Activated T-cell treated with anti-CD3 and anti-CD28 coated beads, Interleukin-2, amount 50 U/mL, for 72 hours (primary cell): ENCODE results near the gene CCS. TPM values are rescaled to one million over a fixed set of nuclear protein-coding genes. Genes with fewer than 3 reads are reported as not detected.
"Not testable (repeated sequence)": the region's sequence is repeated elsewhere in the genome, so short reads cannot be mapped to it uniquely, and the experiment has no call there.

Experiments
- ATAC-seq, 2 donors: fragments of 150-1000 bp; cut with Tn5 transposase; replicated peaks in 1 of 2; 2 replicates each; pipeline ENCODE4 v1.10.0; 2021; ENCODE audit warnings: moderate library complexity in 2 of 2, mild to moderate bottlenecking in 1 of 2
- DNase-seq, 2 donors: peaks; one replicate each; pipeline ENCODE4 v3.0.0; 2021 to 2022; ENCODE audit warnings: mixed read lengths in 1 of 2
- H3K27ac Mint-ChIP-seq: one replicate; pipeline ENCODE4 v1.8.0; 2022; ENCODE audit warnings: mild to moderate bottlenecking, moderate library complexity, mixed read lengths
- H3K27me3 Mint-ChIP-seq: one replicate; pipeline ENCODE4 v1.8.0; 2022; ENCODE audit warnings: low read depth, mixed read lengths
- H3K36me3 Mint-ChIP-seq, 2 donors: one replicate each; pipeline ENCODE4 v1.8.0; 2022; ENCODE audit warnings: mixed read lengths in 2 of 2, mild to moderate bottlenecking in 1 of 2; ENCODE audit not compliant: insufficient read depth in 2 of 2
- H3K4me1 Mint-ChIP-seq: one replicate; pipeline ENCODE4 v1.8.0; 2022; ENCODE audit warnings: low read depth, mixed read lengths
- H3K4me3 Mint-ChIP-seq, 2 donors: one replicate each; pipeline ENCODE4 v1.8.0; 2022; ENCODE audit warnings: mild to moderate bottlenecking in 2 of 2, mixed read lengths in 2 of 2, moderate library complexity in 2 of 2
- H3K9me3 Mint-ChIP-seq, 2 donors: one replicate each; pipeline ENCODE4 v1.8.0; 2022; ENCODE audit warnings: mixed read lengths in 2 of 2
- total RNA-seq, 2 donors: library from RNA; stranded (reverse); gene quantifications; one replicate each; pipeline ENCODE4 v1.2.3, GENCODE V29; 2022

Gene CCS
- total RNA-seq: 10 to 100 TPM; 35.1 to 38.5 TPM

GRCh38 chr11:66592457-66593302 lies at the start of gene CCS, which contains the start of gene CCDC87:
Gene CCS (plus strand): TSS chr11:66593185. CDS start chr11:66593262, 77 bp downstream.
Gene CCDC87 (minus strand): TSS chr11:66593063. CDS start chr11:66593015, 48 bp downstream.
- peaks cover 42% of the 10 kb centered on the region for H3K4me1 Mint-ChIP-seq
- ATAC-seq (peak; percentile 98 to 99), DNase-seq (peak; percentile 98)
- H3K27ac Mint-ChIP-seq: peak within 1 kb of the TSS; percentile 98
- H3K36me3 Mint-ChIP-seq: peaks cover 0 to 3% of the 10 kb centered on the region in 2 donors
- no peaks in the 10 kb centered on the region for H3K27me3 Mint-ChIP-seq
- no peaks in the 10 kb centered on the region for H3K9me3 Mint-ChIP-seq
- H3K4me3 Mint-ChIP-seq: peak within 1 kb of the TSS; percentile 100

GRCh38 chr11:66543263-66544107 lies 49.5 kb upstream of the CCS start:
- Mint-ChIP-seq H3K4me1 (peaks cover 36% of the 10 kb centered on the region), H3K36me3 (peaks cover 5 to 10% of the 10 kb centered on the region in 2 donors), H3K4me3 (peak overlapping the region; percentile 58 to 74), H3K9me3 (no peaks in the 10 kb centered on the region), H3K27ac (peak overlapping the region; percentile 90), H3K27me3 (peaks cover 3% of the 10 kb centered on the region)
- ATAC-seq (peak; percentile 62 to 63), DNase-seq (peak; percentile 72 to 74)

GRCh38 chr11:66544952-66545351 lies 48.0 kb upstream of the CCS start:
- ATAC-seq: not testable (repeated sequence)

GRCh38 chr11:66545701-66546367 lies 47.2 kb upstream of the CCS start, which contains the start of gene ZDHHC24:
Gene ZDHHC24 (minus strand): TSS chr11:66546048. CDS start chr11:66546003, 45 bp downstream.
- peak within 1 kb of the TSS; percentile 88 to 98 for H3K4me3 Mint-ChIP-seq
- H3K36me3 Mint-ChIP-seq: peaks cover 5 to 10% of the 10 kb centered on the region in 2 donors
- peaks cover 10% of the 10 kb centered on the region for H3K27me3 Mint-ChIP-seq
- peak within 1 kb of the TSS; percentile 95 for H3K27ac Mint-ChIP-seq
- ATAC-seq (peak; percentile 89 to 90), DNase-seq (peak; percentile 92 to 95)
- no peaks in the 10 kb centered on the region for H3K9me3 Mint-ChIP-seq
- peaks cover 36% of the 10 kb centered on the region for H3K4me1 Mint-ChIP-seq

More at GRCh38 chr11:66544952-66545351, 48.0 kb upstream of the CCS start:
- Mint-ChIP-seq H3K4me3 (peak overlapping the region; percentile 88 to 98), H3K27ac (peak overlapping the region; percentile 95), H3K36me3 (peaks cover 5 to 10% of the 10 kb centered on the region in 2 donors), H3K4me1 (peaks cover 36% of the 10 kb centered on the region)
- not testable (repeated sequence) for DNase-seq, H3K27me3 Mint-ChIP-seq, H3K9me3 Mint-ChIP-seq

- H3K4me1 Mint-ChIP-seq: peaks cover 36% of the 10 kb centered on the region
- DNase-seq (no peak), ATAC-seq (no peak)
- H3K36me3 Mint-ChIP-seq: peaks cover 3 to 7% of the 10 kb centered on the region in 2 donors
- H3K4me3 Mint-ChIP-seq: peak within 1 kb of the TSS; percentile 88 to 98
- peaks cover 10% of the 10 kb centered on the region for H3K27me3 Mint-ChIP-seq
- H3K9me3 Mint-ChIP-seq: no peaks in the 10 kb centered on the region
- H3K27ac Mint-ChIP-seq: no peak within 1 kb of the TSS
Observed at GRCh38 chr11:66546368-66546965, 46.5 kb upstream of the CCS start, which contains the start of gene ACTN3. Gene ACTN3 (plus strand): TSS chr11:66546903. CDS start chr11:66546938, 35 bp downstream.

GRCh38 chr11:66546966-66547661 lies 45.9 kb upstream of the CCS start:
- peak overlapping the region; percentile 88 to 98 for H3K4me3 Mint-ChIP-seq
- DNase-seq: no peak
- H3K27me3 Mint-ChIP-seq: peaks cover 10% of the 10 kb centered on the region
- H3K9me3 Mint-ChIP-seq: no peaks in the 10 kb centered on the region
- no peak overlapping the region for H3K27ac Mint-ChIP-seq
- no peak for ATAC-seq
- H3K4me1 Mint-ChIP-seq: peaks cover 35% of the 10 kb centered on the region
- peaks cover 2 to 3% of the 10 kb centered on the region in 2 donors for H3K36me3 Mint-ChIP-seq

- no peak for ATAC-seq
- no peaks in the 10 kb centered on the region for H3K36me3 Mint-ChIP-seq
Observed at GRCh38 chr11:66547662-66548009, 45.3 kb upstream of the CCS start.

GRCh38 chr11:66548041-66548440 lies 44.9 kb upstream of the CCS start:
- no peak overlapping the region for H3K27ac Mint-ChIP-seq
- no peaks in the 10 kb centered on the region for H3K36me3 Mint-ChIP-seq
- H3K4me3 Mint-ChIP-seq: no peak overlapping the region
- ATAC-seq (no peak), DNase-seq (no peak)
- H3K4me1 Mint-ChIP-seq: peaks cover 26% of the 10 kb centered on the region
- no peaks in the 10 kb centered on the region for H3K9me3 Mint-ChIP-seq
- H3K27me3 Mint-ChIP-seq: peaks cover 10% of the 10 kb centered on the region

More at GRCh38 chr11:66547662-66548009, 45.3 kb upstream of the CCS start:
- Mint-ChIP-seq H3K4me3 (no peak overlapping the region), H3K4me1 (peaks cover 30% of the 10 kb centered on the region), H3K27me3 (peaks cover 10% of the 10 kb centered on the region), H3K27ac (no peak overlapping the region), H3K9me3 (no peaks in the 10 kb centered on the region)
- DNase-seq: no peak

GRCh38 chr11:66548774-66549630 lies 44.0 kb upstream of the CCS start:
- Mint-ChIP-seq H3K4me1 (peaks cover 18% of the 10 kb centered on the region), H3K9me3 (no peaks in the 10 kb centered on the region), H3K36me3 (no peaks in the 10 kb centered on the region), H3K4me3 (no peak overlapping the region), H3K27me3 (peaks cover 10% of the 10 kb centered on the region), H3K27ac (no peak overlapping the region)
- DNase-seq (no peak), ATAC-seq (no peak)

- ATAC-seq: no peak
- H3K9me3 Mint-ChIP-seq: no peaks in the 10 kb centered on the region
- DNase-seq: no peak
- H3K27ac Mint-ChIP-seq: no peak overlapping the region
- H3K4me3 Mint-ChIP-seq: no peak overlapping the region
- peaks cover 10% of the 10 kb centered on the region for H3K27me3 Mint-ChIP-seq
- no peaks in the 10 kb centered on the region for H3K36me3 Mint-ChIP-seq
- peaks cover 12% of the 10 kb centered on the region for H3K4me1 Mint-ChIP-seq
Observed at GRCh38 chr11:66549696-66550095, 43.3 kb upstream of the CCS start.

GRCh38 chr11:66550887-66551286 lies 42.1 kb upstream of the CCS start:
- Mint-ChIP-seq H3K4me3 (no peak overlapping the region), H3K27ac (no peak overlapping the region), H3K36me3 (no peaks in the 10 kb centered on the region), H3K4me1 (peaks cover 6% of the 10 kb centered on the region), H3K27me3 (peaks cover 10% of the 10 kb centered on the region), H3K9me3 (no peaks in the 10 kb centered on the region)
- no peak for ATAC-seq
- DNase-seq: no peak
